Measurements from ENCODE around the gene VAV2.
A peak's percentile ranks its signal among the peaks of the same experiment; 100 is the strongest.

Gene VAV2

DNA sequence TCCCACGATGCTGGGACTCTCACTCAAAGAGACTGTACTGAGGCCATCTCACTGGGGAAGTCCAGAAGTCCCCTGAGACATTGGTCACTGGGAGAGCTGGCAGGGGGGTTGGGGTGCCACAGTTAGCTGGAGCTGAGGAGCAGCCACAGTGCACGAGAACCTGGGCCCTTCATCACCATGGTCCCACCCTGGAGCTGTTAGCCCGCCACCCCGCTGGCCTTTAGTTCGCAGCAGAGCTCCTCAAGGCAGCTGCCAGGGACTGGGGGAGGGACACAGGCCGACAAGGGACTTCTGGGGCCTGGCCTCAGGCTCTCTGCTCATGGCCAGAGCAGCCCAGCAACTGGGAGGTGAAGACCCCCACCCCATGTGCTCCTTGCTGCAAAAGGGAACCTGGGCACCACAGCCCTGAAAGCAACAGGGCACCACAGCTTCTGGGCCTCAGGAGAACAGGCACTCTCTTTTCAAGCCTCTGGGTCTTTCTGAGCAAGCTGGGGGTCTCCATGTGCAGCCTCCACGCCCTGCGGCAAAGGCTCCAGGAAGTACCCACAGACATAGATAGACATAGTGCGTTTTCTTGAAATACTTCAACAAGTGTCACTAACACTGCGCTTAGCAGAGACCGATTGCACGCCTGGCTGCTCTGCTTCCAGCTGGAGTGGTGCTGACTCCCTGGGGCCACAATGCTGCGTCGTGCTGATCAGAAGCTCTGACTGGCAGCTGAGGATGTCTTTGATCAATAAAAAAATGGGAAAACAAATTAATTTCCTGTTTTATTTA is 46.0 kb downstream of the VAV2 start:
- TF ChIP-seq, protein P1, sequence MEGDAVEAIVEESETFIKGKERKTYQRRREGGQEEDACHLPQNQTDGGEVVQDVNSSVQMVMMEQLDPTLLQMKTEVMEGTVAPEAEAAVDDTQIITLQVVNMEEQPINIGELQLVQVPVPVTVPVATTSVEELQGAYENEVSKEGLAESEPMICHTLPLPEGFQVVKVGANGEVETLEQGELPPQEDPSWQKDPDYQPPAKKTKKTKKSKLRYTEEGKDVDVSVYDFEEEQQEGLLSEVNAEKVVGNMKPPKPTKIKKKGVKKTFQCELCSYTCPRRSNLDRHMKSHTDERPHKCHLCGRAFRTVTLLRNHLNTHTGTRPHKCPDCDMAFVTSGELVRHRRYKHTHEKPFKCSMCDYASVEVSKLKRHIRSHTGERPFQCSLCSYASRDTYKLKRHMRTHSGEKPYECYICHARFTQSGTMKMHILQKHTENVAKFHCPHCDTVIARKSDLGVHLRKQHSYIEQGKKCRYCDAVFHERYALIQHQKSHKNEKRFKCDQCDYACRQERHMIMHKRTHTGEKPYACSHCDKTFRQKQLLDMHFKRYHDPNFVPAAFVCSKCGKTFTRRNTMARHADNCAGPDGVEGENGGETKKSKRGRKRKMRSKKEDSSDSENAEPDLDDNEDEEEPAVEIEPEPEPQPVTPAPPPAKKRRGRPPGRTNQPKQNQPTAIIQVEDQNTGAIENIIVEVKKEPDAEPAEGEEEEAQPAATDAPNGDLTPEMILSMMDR (conservative IDR thresholded peaks at IDR 0.05; ENCODE audit: low read depth) = no peak
- CTCF ChIA-PET = interaction anchor here (0.5 kb wide), 1 partner anchor 57 kb away, joined by 3 read pairs; no protein-coding TSS in a partner anchor
- POLR2A ChIA-PET (ENCODE audit: low non-redundant PET) = no interaction called here
- no peak for DNase-seq (ENCODE audit: low spot score)
- peak overlapping the region; percentile 95 for H3K27ac ChIP-seq

DNA sequence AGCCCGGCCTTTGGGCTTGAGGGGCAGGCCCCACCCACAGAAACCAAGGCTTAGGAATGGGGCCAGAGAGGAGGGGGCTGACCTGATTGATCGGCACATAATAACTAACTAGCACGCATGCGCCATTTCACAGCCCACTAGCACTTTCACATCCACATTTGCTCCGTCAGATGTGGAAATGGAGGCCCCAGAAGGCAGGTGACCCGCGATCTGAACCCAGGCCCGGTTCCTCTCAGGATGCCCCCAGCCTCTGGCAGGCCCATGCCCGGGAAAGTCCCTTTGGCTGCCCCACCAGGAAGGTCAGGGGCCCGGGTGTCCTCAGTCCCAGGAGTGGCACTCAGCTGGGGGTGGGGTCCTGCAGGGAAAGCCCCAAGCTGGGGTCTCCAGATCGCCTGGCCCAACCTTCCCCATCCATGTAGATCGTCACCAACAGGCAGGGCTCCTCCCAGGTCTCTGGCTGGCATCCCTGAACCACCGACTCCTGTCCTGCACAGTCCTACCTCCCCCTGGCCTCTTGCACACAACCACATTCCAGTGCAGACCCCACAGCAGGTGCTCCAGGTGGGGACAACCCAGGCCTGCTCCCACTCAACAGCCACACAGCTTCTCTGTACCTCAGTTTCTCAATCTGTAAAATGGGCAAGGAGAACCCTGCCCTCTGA is 46.7 kb downstream of the VAV2 start:
- POLR2A ChIA-PET (ENCODE audit: low non-redundant PET) = interaction anchor here (0.9 to 1.2 kb wide), 3 partner anchors 17 to 71 kb away, joined by 4 to 5 read pairs (median 4); no protein-coding TSS in a partner anchor
- CTCF ChIA-PET = interaction anchor here (1.0 to 1.8 kb wide), 2 partner anchors 49 to 117 kb away, joined by 3 to 10 read pairs; no protein-coding TSS in a partner anchor
- peak overlapping the region; percentile 95 for H3K27ac ChIP-seq
- TF ChIP-seq, protein P1 (conservative IDR thresholded peaks at IDR 0.05; ENCODE audit: low read depth) = no peak
- DNase-seq (ENCODE audit: low spot score) = no peak

DNA sequence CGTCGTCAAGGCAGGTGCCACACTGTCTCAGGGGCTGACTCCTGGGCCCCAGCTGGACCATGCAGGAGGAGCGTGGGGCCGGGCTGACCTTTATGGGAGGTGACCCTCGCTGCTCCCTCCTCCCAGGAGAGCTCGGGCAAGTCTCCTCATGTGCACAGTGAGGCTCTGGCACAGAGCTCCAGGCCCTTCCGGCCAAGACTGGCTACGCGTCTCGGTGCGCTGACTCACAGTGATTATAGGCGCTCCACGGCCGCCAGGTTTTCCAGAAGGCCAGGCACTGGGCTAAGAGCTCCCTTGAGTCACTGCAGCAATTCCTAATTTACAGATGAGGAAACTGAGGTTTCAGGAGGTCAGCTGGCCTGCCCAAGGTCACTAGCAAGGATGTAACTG is 47.4 kb downstream of the VAV2 start:
- CTCF ChIA-PET = interaction anchor here (0.8 to 1.8 kb wide), 4 partner anchors 18 to 116 kb away, joined by 3 to 10 read pairs (median 3); no protein-coding TSS in a partner anchor
- peak; percentile 97 for DNase-seq (ENCODE audit: low spot score)
- TF ChIP-seq, protein P1 (conservative IDR thresholded peaks at IDR 0.05; ENCODE audit: low read depth) = no peak
- POLR2A ChIA-PET (ENCODE audit: low non-redundant PET) = interaction anchor here (0.9 to 1.2 kb wide), 3 partner anchors 17 to 70 kb away, joined by 4 to 5 read pairs (median 4); no protein-coding TSS in a partner anchor
- peak overlapping the region; percentile 95 for H3K27ac ChIP-seq

DNA sequence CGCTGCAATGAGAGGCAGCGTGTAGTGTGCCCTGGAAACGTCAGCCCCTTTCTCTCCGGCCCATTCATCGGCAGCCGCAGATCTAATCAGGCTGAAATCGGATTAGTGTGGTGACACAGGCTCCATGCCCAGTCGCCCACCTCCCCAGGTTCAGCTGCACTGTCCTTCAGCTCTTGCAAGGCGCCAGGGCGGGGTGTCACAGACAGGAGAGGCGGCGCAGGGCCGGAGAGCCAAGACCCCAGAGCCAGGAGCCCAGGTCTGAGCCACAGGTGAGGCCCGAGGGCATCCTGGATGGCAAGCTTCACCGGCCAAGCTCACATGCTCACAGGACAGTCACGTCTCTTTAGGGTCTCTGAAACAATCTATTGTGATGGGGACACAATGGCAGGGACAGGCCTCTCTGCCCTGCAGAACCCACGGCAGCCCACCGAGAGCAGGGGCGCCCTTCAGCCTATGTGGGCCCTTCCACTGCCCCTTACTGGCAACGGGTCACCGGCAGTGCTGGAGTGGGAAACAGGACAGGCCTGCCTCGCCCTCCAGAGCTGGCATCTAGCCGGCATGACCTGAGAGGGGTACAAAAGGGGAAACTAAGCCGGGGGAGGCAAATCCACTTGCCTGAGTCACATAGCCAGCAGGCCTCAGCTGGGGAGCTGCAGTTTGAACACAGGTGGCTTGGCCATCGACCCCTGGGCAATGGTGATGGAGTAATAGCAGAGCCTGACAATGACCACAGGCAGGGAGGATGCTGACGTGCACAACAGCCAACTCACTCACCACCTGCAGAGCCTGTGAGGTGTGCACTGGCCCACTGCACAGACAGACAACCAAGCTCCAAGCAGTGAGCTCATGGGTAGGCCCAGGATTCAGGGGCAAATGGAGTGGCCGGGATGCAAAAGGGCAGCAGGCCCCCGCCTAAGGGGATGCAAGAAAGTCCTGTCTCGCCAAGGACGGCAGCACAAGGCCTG is 48.1 kb downstream of the VAV2 start:
- CTCF ChIA-PET = interaction anchor here (0.8 to 1.8 kb wide), 4 partner anchors 18 to 115 kb away, joined by 3 to 10 read pairs (median 3); no protein-coding TSS in a partner anchor
- H3K27ac ChIP-seq = peak overlapping the region; percentile 95

DNA sequence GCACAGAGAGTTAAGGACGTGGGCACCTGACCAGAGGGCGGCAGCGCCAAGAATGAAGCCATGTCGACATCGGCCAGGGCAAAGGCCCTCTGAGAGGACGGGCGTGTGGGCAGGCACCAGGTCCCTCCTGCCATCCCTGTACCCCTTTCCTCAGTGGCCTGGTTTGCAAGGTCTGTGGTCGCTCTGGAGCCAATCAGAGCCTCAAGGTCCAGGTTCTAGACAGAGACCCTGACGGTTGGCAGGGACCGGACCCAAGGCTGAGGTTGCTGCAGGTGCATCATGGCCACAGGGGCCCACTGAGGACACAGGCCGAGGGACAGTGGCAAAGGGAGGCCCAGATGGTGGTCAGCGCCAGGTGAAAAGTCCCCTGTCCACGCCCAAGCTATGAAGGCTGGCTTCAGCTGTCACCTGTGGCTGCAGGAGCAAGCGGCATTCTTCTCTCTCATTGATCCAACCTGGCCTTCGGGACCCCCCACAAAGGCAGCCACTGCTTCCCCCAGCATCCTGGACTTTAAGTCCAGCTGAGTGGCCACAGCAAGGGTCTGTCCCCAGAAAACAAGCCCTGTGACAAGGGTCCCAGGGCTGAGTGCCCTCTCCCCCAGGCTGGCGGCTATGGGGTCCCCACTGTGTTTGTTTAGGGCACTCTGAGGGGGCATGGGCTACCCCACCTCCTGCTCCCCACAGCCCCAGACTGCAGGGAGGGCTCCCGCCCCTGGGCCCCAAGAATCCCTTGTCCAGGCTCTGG is 48.9 kb downstream of the VAV2 start:
- TF ChIP-seq, protein P1 (conservative IDR thresholded peaks at IDR 0.05; ENCODE audit: low read depth) = no peak
- ChIA-PET POLR2A (ENCODE audit: low non-redundant PET) (no interaction called here), CTCF (interaction anchor here (1.4 to 1.8 kb wide), 2 partner anchors 51 to 69 kb away, joined by 3 to 10 read pairs; no protein-coding TSS in a partner anchor)
- no peak for DNase-seq (ENCODE audit: low spot score)
- peak overlapping the region; percentile 95 for H3K27ac ChIP-seq

More for the DNA sequence above, 48.1 kb downstream of the VAV2 start:
- TF ChIP-seq, protein P1 (conservative IDR thresholded peaks at IDR 0.05; ENCODE audit: low read depth) = no peak
- peak; percentile 37 for DNase-seq (ENCODE audit: low spot score)
- POLR2A ChIA-PET (ENCODE audit: low non-redundant PET) = interaction anchor here (0.9 to 1.2 kb wide), 3 partner anchors 18 to 70 kb away, joined by 4 to 5 read pairs (median 4); no protein-coding TSS in a partner anchor

Data from RWPE1 (cell line).